T-helper 2 cell treated with Interferon-gamma antibody and Interleukin-4, amounts not matched to agents 5 μg/mL and 100 μg/mL, for 36 hours (primary cell): ENCODE results near the gene RHBDL1.
A peak's percentile ranks its signal among the peaks of the same experiment; 100 is the strongest.

Experiments
- DNase-seq: peaks from one replicate; pipeline ENCODE4 v3.0.0; 2021; ENCODE audit warnings: low spot score
- H3K27ac Mint-ChIP-seq: one replicate; pipeline ENCODE4 v1.8.0; 2021; ENCODE audit warnings: mild to moderate bottlenecking, mixed read lengths
- H3K27me3 Mint-ChIP-seq: one replicate; pipeline ENCODE4 v1.8.0; 2021; ENCODE audit warnings: low read depth, mixed read lengths
- H3K36me3 Mint-ChIP-seq: one replicate; pipeline ENCODE4 v1.8.0; 2021; ENCODE audit warnings: low read depth, mixed read lengths
- H3K4me1 Mint-ChIP-seq: one replicate; pipeline ENCODE4 v1.8.0; 2021; ENCODE audit warnings: low read depth, mixed read lengths
- H3K4me3 Mint-ChIP-seq: one replicate; pipeline ENCODE4 v1.8.0; 2022; ENCODE audit warnings: mild to moderate bottlenecking, moderate library complexity, mixed read lengths
- H3K9me3 Mint-ChIP-seq: one replicate; pipeline ENCODE4 v1.8.0; 2021; ENCODE audit warnings: mixed read lengths

The RHBDL1 gene

GRCh38 chr16:670485-671352 lies 4.8 kb upstream of the RHBDL1 start:
- Mint-ChIP-seq H3K4me1 (peaks cover 1% of the 10 kb centered on the region), H3K4me3 (peak overlapping the region; percentile 48), H3K27me3 (peaks cover 4% of the 10 kb centered on the region), H3K9me3 (no peaks in the 10 kb centered on the region), H3K27ac (no peak overlapping the region), H3K36me3 (peaks cover 5% of the 10 kb centered on the region)
- DNase-seq = no peak

- no peak for DNase-seq
- H3K27me3 Mint-ChIP-seq = peaks cover 4% of the 10 kb centered on the region
- no peak overlapping the region for H3K4me3 Mint-ChIP-seq
- peaks cover 5% of the 10 kb centered on the region for H3K36me3 Mint-ChIP-seq
- no peak overlapping the region for H3K27ac Mint-ChIP-seq
- H3K4me1 Mint-ChIP-seq = peaks cover 1% of the 10 kb centered on the region
- H3K9me3 Mint-ChIP-seq = no peaks in the 10 kb centered on the region
These were observed 3.9 kb upstream of the RHBDL1 start for GRCh38 chr16:671353-672131.

GRCh38 chr16:672371-672770 lies 3.1 kb upstream of the RHBDL1 start:
- Mint-ChIP-seq H3K27ac (no peak overlapping the region), H3K4me1 (peaks cover 1% of the 10 kb centered on the region), H3K4me3 (no peak overlapping the region), H3K9me3 (no peaks in the 10 kb centered on the region), H3K36me3 (peaks cover 5% of the 10 kb centered on the region), H3K27me3 (peaks cover 4% of the 10 kb centered on the region)
- no peak for DNase-seq

- Mint-ChIP-seq H3K27ac (no peak overlapping the region), H3K9me3 (no peaks in the 10 kb centered on the region), H3K4me1 (no peaks in the 10 kb centered on the region), H3K27me3 (peaks cover 4% of the 10 kb centered on the region), H3K36me3 (peaks cover 5% of the 10 kb centered on the region), H3K4me3 (no peak overlapping the region)
- DNase-seq = no peak
These were observed 2.6 kb upstream of the RHBDL1 start for GRCh38 chr16:672851-673250.

- Mint-ChIP-seq H3K9me3 (no peaks in the 10 kb centered on the region), H3K4me3 (no peak overlapping the region), H3K4me1 (no peaks in the 10 kb centered on the region), H3K36me3 (peaks cover 5% of the 10 kb centered on the region), H3K27me3 (peaks cover 4% of the 10 kb centered on the region), H3K27ac (no peak overlapping the region)
- DNase-seq = no peak
These were observed 2.0 kb upstream of the RHBDL1 start for GRCh38 chr16:673399-673991.

GRCh38 chr16:674214-674881 lies 1.1 kb upstream of the RHBDL1 start:
- Mint-ChIP-seq H3K9me3 (no peaks in the 10 kb centered on the region), H3K4me3 (no peak overlapping the region), H3K27me3 (peaks cover 4% of the 10 kb centered on the region), H3K27ac (no peak overlapping the region), H3K36me3 (peaks cover 5% of the 10 kb centered on the region), H3K4me1 (peaks cover 2% of the 10 kb centered on the region)
- no peak for DNase-seq

- Mint-ChIP-seq H3K4me3 (no peak overlapping the region), H3K9me3 (no peaks in the 10 kb centered on the region), H3K27me3 (peaks cover 4% of the 10 kb centered on the region), H3K4me1 (peaks cover 4% of the 10 kb centered on the region), H3K36me3 (peaks cover 5% of the 10 kb centered on the region), H3K27ac (no peak overlapping the region)
- DNase-seq = no peak
These were observed 553 bp downstream of the RHBDL1 start for GRCh38 chr16:675884-676564.

GRCh38 chr16:676565-676902 lies 1.1 kb downstream of the RHBDL1 start:
- Mint-ChIP-seq H3K4me3 (no peak overlapping the region), H3K27me3 (peaks cover 4% of the 10 kb centered on the region), H3K9me3 (no peaks in the 10 kb centered on the region), H3K36me3 (peaks cover 8% of the 10 kb centered on the region), H3K27ac (no peak overlapping the region), H3K4me1 (peaks cover 4% of the 10 kb centered on the region)
- no peak for DNase-seq

GRCh38 chr16:676913-677312 lies 1.4 kb downstream of the RHBDL1 start:
- H3K27ac Mint-ChIP-seq = no peak overlapping the region
- H3K4me1 Mint-ChIP-seq = peaks cover 4% of the 10 kb centered on the region
- no peak overlapping the region for H3K4me3 Mint-ChIP-seq
- no peak for DNase-seq
- peaks cover 4% of the 10 kb centered on the region for H3K27me3 Mint-ChIP-seq
- no peaks in the 10 kb centered on the region for H3K9me3 Mint-ChIP-seq
- peaks cover 12% of the 10 kb centered on the region for H3K36me3 Mint-ChIP-seq

GRCh38 chr16:677316-678190 lies 2.1 kb downstream of the RHBDL1 start:
- H3K27ac Mint-ChIP-seq = no peak overlapping the region

GRCh38 chr16:678209-678857 lies 2.9 kb downstream of the RHBDL1 start:
- Mint-ChIP-seq H3K9me3 (no peaks in the 10 kb centered on the region), H3K36me3 (peaks cover 15% of the 10 kb centered on the region), H3K27me3 (peaks cover 4% of the 10 kb centered on the region), H3K4me3 (no peak overlapping the region), H3K4me1 (peaks cover 9% of the 10 kb centered on the region), H3K27ac (no peak overlapping the region)
- no peak for DNase-seq

More at GRCh38 chr16:677316-678190, 2.1 kb downstream of the RHBDL1 start:
- peaks cover 4% of the 10 kb centered on the region for H3K27me3 Mint-ChIP-seq
- DNase-seq = no peak
- H3K4me1 Mint-ChIP-seq = peaks cover 8% of the 10 kb centered on the region
- no peak overlapping the region for H3K4me3 Mint-ChIP-seq
- H3K9me3 Mint-ChIP-seq = no peaks in the 10 kb centered on the region
- H3K36me3 Mint-ChIP-seq = peaks cover 17% of the 10 kb centered on the region
